ENCODE measurements around the gene GPD1L. TPM values are rescaled to one million over a fixed set of nuclear protein-coding genes. Genes with fewer than 3 reads are reported as not detected.

Gene GPD1L
- total RNA-seq, 1 donor from 2014 or later: 9.1 TPM

GRCh38 chr3:32153414-32154204 is 47.2 kb downstream of the GPD1L start:
- H3K9me3 Mint-ChIP-seq (ENCODE audit: unreplicated experiment): no peaks in the 10 kb centered on the region
- no peak for DNase-seq
- no peak for TF ChIP-seq CTCF (IDR thresholded peaks at IDR 0.05; ENCODE audit: partially characterized antibody, unreplicated experiment)
- peaks cover 3% of the 10 kb centered on the region for H3K27me3 Mint-ChIP-seq (ENCODE audit: unreplicated experiment)
- no peaks in the 10 kb centered on the region for H3K36me3 Mint-ChIP-seq (ENCODE audit: unreplicated experiment)
- no peak overlapping the region for H3K27ac Mint-ChIP-seq (ENCODE audit: unreplicated experiment)
- H3K4me1 Mint-ChIP-seq (ENCODE audit: low read depth, unreplicated experiment): no peaks in the 10 kb centered on the region
- no peak overlapping the region for H3K4me3 Mint-ChIP-seq (ENCODE audit: unreplicated experiment)

GRCh38 chr3:32154205-32154579 is 47.8 kb downstream of the GPD1L start:
- no peak overlapping the region for H3K4me3 Mint-ChIP-seq (ENCODE audit: unreplicated experiment)
- no peak for TF ChIP-seq CTCF (IDR thresholded peaks at IDR 0.05; ENCODE audit: partially characterized antibody, unreplicated experiment)
- no peaks in the 10 kb centered on the region for H3K36me3 Mint-ChIP-seq (ENCODE audit: unreplicated experiment)
- H3K4me1 Mint-ChIP-seq (ENCODE audit: low read depth, unreplicated experiment): no peaks in the 10 kb centered on the region
- peaks cover 3% of the 10 kb centered on the region for H3K27me3 Mint-ChIP-seq (ENCODE audit: unreplicated experiment)
- H3K27ac Mint-ChIP-seq (ENCODE audit: unreplicated experiment): no peak overlapping the region
- no peak for DNase-seq
- no peaks in the 10 kb centered on the region for H3K9me3 Mint-ChIP-seq (ENCODE audit: unreplicated experiment)

- TF ChIP-seq CTCF (IDR thresholded peaks at IDR 0.05; ENCODE audit: partially characterized antibody, unreplicated experiment): no peak
- Mint-ChIP-seq H3K27me3 (ENCODE audit: unreplicated experiment) (peaks cover 3% of the 10 kb centered on the region), H3K27ac (ENCODE audit: unreplicated experiment) (no peak overlapping the region), H3K36me3 (ENCODE audit: unreplicated experiment) (no peaks in the 10 kb centered on the region), H3K4me3 (ENCODE audit: unreplicated experiment) (no peak overlapping the region), H3K9me3 (ENCODE audit: unreplicated experiment) (no peaks in the 10 kb centered on the region), H3K4me1 (ENCODE audit: low read depth, unreplicated experiment) (no peaks in the 10 kb centered on the region)
- no peak for DNase-seq
These were observed 48.7 kb downstream of the GPD1L start for GRCh38 chr3:32155117-32155516.

- Mint-ChIP-seq H3K4me1 (ENCODE audit: low read depth, unreplicated experiment) (no peaks in the 10 kb centered on the region), H3K27me3 (ENCODE audit: unreplicated experiment) (peaks cover 3% of the 10 kb centered on the region), H3K27ac (ENCODE audit: unreplicated experiment) (no peak overlapping the region), H3K4me3 (ENCODE audit: unreplicated experiment) (no peak overlapping the region), H3K36me3 (ENCODE audit: unreplicated experiment) (no peaks in the 10 kb centered on the region), H3K9me3 (ENCODE audit: unreplicated experiment) (no peaks in the 10 kb centered on the region)
- no peak for TF ChIP-seq CTCF (IDR thresholded peaks at IDR 0.05; ENCODE audit: partially characterized antibody, unreplicated experiment)
- DNase-seq: no peak
These were observed 51.3 kb downstream of the GPD1L start for GRCh38 chr3:32157600-32158264.

- no peak overlapping the region for H3K4me3 Mint-ChIP-seq (ENCODE audit: unreplicated experiment)
- no peaks in the 10 kb centered on the region for H3K4me1 Mint-ChIP-seq (ENCODE audit: low read depth, unreplicated experiment)
- TF ChIP-seq CTCF (IDR thresholded peaks at IDR 0.05; ENCODE audit: partially characterized antibody, unreplicated experiment): no peak
- no peak for DNase-seq
- no peak overlapping the region for H3K27ac Mint-ChIP-seq (ENCODE audit: unreplicated experiment)
- H3K36me3 Mint-ChIP-seq (ENCODE audit: unreplicated experiment): no peaks in the 10 kb centered on the region
- H3K9me3 Mint-ChIP-seq (ENCODE audit: unreplicated experiment): no peaks in the 10 kb centered on the region
- peaks cover 3% of the 10 kb centered on the region for H3K27me3 Mint-ChIP-seq (ENCODE audit: unreplicated experiment)
These were observed 54.3 kb downstream of the GPD1L start for GRCh38 chr3:32160706-32161214.
